Amygdala (tissue), 56 donors: ENCODE results near the gene NAT14.
"Not testable (repeated sequence)": the region's sequence is repeated elsewhere in the genome, so short reads cannot be mapped to it uniquely, and the experiment has no call there.

Experiments
- DNase-seq, 56 donors: peaks; one replicate each; lab custom pipeline; 2025; lab: John Stamatoyannopoulos, UW

Gene NAT14

DNA sequence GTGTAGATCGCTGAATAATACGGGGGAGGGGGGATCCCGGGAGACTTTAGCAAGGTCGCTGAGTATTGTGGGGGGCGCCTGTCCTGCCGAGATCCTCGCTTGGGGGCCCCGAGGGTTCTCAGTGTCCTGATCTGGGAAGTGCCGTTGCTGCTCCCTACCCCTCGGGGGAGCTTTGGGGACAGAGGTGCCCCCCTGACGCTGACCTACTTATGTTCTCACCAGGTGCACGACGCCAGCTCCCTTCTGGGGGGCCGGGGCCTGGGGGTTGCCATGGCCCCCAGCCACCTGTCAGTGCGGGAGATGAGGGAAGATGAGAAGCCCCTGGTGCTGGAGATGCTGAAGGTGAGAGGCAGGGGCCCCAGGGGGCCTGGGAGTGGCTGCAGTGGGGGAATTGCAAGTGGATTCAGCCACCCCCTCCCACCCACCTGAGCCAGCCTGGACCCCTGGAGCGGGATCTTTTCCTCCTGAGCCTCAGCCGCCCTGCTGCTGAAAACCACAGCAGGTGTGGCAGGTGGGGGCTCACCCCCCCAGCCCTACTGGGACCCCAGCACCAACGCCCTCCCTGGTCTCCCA is 537 bp downstream of the NAT14 start:
- DNase-seq = no peak

DNA sequence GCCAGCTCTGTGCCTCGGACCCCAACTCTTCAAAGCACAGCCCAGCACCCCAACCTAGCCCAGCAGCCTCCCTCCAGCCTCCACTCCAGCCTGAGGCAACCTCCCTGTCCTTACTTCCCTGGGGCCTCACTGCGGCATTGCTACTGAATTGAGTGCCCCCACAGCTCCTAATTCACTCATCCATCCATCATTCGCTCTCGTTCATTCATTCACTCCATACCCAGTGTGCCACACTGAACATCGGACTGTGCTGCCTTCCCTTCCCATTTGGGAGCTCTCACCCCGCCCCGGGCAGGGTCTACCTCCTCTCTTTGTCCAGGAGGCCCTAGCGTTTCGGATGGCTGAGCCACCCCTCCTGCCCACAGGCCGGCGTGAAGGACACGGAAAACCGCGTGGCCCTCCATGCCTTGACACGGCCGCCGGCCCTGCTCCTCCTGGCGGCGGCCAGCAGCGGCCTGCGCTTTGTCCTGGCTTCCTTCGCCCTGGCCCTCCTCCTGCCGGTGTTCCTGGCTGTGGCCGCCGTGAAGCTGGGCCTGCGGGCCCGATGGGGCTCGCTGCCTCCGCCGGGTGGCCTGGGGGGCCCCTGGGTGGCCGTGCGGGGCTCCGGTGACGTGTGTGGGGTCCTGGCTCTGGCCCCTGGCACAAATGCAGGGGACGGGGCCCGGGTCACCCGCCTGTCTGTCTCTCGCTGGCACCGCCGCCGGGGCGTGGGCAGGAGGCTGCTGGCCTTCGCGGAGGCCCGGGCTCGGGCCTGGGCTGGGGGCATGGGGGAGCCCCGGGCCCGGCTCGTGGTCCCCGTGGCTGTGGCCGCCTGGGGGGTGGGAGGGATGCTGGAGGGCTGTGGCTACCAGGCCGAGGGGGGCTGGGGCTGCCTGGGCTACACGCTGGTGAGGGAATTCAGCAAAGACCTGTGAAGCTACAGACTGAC is 1.3 kb downstream of the NAT14 start:
- DNase-seq = no peak

DNA sequence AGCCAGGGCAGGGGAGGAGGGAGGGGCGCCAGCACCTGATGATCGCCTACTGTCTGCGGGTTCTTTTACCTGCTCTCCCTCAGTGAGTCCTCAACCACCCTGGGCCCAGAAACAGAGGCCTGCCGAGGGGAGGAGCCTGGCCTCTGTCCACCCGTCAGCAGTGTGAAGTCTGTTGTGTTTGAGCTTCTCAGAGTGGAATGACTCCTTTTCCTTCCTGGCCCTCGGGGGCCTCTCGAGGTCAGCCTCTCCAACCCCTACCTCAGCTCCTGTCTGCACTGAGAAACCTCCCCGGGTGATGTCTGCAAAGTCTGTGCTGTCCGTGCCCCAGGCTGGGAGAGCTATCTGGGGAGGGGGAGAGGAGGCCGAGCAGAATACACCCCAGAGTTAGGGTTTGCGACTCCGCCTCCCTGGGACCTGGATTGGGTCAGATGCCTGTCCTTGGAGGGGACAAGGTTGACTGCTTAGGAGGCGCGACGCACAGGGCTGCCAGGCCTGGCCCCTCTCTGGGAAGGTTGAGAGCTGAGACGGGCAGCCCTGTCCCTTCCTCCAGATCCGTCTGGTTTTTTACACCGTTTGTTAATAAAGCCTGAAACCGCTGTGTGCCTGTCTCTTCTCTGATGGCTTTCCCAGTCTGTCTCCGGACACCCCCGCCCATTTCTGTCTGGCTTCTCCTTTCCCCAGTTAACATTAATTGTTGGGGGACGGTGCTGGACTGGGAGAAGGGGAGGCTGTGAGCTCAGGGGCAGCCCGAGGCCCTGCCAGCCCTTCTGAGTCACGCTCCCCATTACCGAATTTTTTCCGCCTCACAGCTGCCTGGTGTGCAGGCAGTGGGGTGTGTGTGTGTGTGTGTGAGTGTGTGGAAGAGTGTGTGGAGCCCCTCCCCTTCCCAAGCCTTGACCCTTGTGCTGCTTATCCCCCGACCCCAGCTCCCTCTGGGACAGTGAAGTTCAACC is 2.3 kb downstream of the NAT14 start:
- peak in 5 of 56 donors; percentile 9 to 46 (median 34) for DNase-seq

DNA sequence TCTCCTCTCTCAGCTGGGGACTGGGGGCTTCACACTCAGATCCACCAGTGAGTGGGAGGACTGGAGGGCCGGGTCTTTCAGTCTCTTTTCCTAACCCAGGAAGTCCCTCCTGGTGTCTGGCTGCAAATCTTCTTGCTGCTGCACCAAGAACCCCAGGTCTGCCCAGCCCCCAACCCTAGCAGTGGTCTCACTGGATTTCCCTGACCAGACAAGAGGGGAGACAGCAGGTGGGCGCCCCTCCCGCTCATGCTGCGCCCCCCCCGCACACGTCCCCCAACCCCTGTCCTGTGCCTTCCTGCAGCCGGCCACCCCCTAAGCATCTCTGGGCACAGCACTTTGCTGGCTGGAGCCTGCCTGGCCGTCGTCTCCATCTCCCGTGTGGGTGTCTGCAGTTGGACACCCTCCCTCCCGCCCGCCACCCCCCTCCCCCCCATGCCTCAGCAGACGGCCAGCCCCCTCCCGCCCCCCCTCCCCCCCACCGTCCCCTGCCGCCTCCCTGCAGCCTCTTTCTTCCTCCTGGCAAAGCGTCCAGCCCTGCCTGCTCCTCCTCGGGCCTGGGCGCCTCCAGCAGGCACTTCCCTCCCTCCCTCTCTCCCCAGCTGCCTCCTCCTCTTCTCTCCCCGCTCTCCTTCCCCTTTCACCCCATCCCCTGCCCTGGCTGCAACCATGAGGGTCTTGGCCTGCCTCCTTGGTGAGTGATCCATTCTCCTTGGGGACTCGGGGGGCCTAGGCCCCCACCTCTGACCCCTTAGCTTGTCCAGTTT is 3.1 kb downstream of the NAT14 start, which contains the start of gene SSC5D:
SSC5D (plus strand) TSS at position 513 of the 764 bp plus-strand sequence; CDS start at position 667, 154 bp downstream.
- peak in 10 of 56 donors; percentile 12 to 58 (median 34) for DNase-seq

DNA sequence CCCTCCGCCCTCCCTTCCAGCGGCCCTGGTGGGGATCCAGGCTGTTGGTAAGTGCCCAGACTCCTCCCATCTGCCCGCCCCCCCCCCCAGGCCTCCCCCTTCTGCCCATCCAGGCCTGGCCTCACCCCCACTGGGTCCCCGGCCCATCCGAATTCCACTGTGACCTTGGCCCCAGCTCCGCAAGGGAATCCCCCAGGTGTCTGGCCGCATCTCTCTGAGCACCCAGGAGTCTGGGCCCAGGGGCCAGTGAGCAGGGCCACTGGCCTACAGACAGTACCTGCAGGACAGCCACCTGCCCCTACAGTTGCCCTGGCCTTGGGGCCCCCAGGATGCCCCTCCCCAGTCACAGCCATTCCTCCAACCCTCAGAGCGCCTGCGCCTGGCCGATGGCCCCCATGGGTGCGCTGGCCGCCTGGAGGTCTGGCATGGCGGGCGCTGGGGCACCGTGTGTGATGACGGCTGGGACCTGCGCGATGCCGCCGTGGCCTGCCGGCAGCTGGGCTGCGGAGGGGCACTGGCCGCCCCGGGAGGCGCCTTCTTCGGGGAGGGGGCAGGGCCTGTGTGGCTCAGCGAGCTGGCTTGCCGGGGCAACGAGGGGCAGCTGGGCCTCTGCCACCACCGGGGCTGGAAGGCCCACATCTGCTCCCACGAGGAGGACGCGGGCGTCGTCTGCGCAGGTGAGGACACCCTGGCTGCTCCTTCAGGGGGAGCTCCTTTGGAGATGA is 4.2 kb downstream of the NAT14 start:
- DNase-seq = no peak

DNA sequence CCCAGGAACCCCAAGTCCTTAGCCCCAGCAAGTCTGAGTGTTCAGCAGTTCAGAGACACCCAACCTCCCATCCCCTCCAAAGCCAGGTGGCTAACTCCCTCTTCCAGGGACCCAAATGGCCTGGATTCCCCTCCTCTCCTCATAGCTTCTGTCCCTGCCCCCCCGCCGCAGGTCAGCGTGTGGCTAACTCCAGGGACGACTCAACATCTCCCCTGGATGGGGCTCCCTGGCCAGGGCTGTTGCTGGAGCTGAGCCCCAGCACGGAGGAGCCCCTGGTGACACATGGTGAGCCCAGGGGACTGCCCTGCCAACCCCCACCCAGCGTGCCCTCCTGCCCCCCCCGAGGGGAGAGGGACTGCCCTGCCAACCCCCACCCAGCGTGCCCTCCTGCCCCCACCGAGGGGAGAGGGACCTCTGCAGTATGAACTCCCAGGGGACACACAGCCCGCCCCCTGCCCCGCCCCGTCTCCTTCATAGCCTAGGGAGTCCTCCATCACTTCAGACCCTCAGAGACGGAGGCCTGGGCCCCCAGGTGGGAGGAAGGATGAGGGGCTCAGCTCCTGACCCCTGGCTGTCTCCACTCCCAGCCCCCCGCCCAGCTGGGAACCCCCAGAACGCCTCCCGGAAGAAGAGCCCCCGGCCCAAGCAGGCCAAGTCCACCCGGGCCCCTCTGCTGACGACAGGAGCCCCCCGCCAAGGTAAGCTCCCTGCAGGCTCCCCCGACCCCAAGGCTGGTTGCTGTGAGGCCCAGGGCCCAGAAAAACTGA is 4.9 kb downstream of the NAT14 start:
- DNase-seq = no peak

DNA sequence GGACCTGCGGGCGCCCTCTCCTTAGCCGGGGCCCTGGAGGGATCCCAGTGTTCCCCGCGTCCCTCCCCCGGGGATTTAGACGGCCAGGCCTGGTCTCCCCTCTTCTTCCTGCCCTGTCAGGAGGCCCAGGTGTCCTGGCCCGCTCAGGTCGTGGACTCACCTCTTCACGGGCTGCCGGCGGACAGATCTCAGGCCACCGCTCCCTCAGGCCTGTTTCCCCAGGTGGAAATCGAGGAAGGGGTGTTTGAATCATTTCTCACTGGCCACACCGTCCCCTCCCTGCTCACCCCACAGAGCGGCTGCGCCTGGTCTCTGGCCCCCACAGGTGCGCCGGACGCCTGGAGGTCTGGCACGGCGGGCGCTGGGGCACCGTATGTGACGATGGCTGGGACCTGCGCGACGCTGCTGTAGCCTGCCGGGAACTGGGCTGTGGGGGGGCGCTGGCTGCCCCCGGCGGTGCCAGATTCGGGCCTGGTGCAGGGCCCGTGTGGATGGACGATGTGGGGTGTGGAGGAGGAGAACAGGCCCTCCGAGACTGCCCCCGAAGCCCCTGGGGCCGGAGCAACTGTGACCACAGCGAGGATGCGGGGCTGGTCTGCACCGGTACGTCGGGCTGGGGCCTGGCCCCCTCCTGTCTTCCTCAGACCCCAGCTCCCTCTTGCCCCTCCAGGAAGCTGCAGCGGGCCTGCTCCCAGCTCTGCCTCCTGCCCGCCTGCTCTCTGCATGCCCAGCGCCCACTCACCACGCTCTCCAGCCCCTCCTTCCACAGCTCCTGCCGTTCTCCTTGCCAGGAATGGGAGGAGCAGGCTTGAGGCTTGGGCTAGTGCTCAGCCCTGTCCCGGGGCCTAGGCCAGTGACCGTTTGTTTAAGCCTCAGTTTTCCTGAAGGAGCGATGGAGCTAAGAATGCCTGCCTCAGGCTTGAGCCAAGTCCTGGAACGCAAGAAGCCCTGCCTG is 5.8 kb downstream of the NAT14 start:
- peak in 1 of 56 donors; percentile 15 for DNase-seq

DNA sequence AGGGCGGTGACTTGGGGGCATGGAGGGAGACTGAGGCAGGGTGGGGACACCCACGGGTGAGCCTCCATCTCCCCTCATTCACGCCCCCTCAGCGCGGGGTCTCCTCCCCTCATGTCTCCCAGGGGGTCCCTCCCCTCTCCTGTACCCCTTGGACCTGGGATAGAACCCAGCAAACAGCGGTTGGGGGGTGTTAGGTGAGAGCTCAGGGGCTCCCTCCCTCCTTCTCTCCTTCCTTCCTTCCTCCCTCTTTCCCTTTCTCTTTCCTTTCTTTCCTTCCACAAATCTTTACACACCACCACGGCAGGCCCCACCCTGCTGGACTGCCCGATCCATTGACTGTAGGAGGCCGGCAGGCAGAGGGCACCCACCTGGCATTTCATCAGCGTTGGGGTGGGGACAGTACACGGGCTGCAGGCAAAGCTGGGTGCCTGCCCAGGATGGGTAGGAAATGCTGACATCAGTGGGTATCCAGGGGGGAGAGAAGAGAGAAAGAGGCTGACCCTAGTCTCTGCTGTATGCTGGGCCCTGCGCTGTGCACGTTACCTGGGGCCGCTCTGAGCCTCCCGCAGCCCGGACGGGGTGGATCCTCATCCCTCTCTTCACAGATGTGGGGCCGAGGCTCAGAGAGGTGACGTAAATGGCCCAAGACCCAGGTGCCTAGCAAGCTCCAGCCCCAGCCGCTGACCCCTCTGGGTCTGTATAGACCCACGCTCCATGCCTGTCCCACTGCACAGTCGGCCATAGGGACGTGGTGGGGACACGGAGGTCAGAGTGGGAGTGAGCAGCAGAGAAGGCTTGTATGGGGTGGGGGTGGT is 6.8 kb downstream of the NAT14 start:
- no peak for DNase-seq

DNA sequence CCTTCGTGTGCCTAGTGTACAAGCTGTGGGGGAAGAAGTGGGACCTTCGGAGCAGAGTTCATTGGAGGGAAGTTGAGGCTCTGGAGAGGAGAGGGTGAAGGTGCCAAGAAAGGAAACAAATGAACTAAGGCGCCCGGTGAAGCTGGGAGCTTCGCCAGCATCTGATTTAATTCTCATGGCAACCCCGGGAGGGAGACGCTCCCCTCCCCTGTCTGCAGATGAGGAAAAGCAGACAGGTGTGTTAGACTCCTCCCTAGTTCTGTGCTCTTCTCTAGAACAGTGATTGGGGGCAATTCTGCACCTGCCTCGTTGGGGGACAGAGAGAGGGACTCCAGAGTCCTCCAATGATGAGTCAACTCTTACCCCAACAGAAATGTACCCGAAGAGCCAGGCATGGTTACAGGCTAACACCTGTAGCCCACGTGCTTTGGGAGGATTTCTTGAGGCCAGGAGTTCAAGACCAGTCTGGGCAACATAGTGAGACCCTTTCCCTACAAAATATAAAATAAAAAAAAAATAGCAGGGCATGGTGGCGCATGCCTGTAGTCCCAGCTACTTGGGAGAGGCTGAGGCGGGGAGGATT is 7.5 kb downstream of the NAT14 start:
- DNase-seq = no peak

DNA sequence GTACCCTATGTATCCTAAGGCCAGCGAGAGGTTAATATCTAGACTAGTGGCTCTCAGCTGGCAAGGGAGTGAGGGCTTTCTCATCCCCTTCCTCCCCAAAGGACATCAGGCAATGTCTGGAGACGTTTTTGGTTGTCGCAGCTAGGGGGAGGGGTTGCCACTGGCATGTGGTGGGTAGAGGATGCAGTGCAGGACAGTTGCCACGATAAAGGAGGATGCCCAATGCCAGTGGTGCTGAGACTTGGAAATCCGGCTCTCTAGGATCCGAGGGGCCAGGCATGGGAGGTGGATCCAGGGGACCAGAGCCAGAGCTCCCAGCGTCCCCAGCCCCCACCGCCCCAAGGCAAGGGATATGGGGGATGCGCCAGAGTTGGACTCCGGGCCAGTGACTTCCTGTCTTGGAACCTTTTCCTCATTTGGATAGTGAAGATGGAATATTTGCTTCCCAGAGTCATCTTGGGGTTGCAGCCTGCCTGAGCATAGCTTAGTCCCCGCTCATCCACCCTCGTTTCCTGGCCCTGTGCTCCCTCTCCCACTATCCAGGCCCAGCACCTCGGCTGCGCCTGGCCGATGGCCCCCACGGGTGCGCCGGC is 8.2 kb downstream of the NAT14 start:
- no peak for DNase-seq

DNA sequence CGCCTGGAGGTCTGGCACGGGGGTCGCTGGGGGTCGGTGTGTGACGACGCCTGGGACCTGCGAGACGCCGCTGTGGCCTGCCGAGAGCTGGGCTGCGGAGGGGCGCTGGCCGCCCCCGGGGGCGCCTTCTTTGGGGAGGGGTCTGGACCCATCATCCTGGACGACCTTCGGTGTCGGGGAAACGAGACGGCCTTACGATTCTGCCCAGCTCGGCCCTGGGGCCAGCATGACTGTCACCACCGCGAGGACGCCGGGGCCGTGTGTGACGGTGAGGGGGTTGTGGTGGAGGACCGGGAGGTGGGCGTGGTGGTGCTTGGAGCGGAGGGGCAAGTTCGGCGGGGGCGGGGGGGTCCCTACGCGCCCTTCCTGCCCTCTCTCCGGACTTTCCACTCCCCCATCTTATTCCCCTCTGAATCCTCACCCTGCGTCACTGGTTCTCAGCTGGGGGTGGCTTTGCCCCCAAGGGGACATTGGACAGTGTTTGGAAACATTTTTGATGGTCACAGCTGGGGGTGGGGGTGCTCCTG is 8.7 kb downstream of the NAT14 start:
- no peak for DNase-seq

DNA sequence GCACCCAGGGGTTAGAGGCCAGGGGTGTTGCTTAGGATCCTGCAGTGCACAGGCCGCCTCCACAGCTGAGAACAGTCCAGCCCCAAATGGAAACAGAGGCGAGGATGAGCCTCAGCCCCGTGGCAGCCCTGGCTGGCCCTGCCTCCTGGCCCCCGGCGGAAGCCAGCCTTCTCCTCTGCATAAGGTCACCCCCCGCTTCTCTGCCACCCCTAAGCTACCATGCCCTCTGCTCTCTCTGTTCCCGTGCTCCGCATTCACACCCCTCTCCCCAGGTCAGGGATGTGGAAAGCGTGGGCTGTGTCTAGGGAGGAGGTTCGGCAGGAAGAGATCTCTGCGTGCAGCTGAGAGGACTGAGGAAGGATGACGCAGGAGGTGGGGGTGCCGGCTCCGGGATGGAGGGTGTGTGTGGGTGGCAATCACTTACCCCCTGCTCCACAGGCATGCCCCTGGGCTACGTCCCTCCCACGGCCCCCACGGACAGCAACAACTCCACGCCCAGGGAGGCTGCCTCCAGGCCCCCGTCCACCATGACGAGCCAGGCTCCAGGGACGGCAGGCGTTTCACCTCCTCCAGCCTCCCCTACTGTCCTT is 9.3 kb downstream of the NAT14 start:
- no peak for DNase-seq

DNA sequence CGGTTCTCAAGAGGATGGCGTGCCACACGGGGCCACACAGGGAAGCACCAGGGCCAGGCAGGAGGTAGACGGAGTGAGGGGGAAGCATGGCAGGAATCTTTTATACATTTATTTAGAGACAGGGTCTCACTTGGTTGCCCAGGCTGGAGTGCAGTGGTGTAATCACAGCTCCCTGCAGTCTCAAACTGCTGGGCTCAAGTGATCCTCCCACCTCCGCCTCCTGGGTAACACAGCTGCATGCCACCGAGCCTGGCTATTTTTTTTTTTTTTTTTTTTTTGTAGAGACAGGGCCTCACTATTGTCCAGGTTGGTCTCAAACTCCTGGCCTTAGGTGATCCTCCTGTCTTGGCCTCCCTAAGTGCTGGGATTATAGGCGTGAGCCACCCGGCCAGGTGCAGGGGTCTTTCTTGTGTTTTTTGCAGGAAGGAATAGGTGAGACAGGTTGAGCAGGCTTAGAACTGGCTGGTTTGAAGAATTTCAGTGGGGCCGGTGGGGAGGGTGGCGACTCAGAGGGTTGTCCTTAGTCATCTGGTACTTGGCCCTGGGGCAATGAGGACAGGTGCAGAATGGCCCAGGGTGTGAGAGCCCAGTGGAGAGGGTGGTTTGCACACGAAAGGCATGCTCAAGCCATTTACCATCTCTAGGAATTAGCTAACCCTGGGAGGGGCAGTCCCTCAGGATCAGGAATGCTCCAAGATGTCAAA is 10.8 kb downstream of the NAT14 start:
- no peak for DNase-seq

DNA sequence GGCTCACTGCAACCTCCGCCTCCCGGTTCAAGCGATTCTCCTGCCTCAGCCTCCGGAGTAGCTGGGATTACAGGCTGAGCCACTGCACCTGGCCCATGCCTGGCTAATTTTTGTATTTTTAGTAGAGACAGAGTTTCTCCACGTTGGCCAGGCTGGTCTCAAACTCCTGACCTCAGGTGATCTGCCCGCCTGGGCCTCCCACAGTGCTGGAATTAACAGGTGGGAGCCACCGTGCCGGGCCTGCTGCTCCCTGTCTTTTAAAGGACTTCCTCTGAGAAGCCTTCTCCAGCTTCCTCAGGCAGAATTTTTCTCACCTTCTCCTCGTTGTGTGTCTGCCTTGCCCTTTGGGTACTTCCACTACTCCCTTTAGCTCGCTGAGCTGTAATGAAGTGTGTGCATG is 11.8 kb downstream of the NAT14 start:
- not testable (repeated sequence) for DNase-seq
